ENCODE results near the gene PLA2G4B. TPM values are rescaled to one million over a fixed set of nuclear protein-coding genes. Genes with fewer than 3 reads are reported as not detected.

PLA2G4B gene
- total RNA-seq, 1 donor from 2014 or later, result 1.8 TPM

DNA sequence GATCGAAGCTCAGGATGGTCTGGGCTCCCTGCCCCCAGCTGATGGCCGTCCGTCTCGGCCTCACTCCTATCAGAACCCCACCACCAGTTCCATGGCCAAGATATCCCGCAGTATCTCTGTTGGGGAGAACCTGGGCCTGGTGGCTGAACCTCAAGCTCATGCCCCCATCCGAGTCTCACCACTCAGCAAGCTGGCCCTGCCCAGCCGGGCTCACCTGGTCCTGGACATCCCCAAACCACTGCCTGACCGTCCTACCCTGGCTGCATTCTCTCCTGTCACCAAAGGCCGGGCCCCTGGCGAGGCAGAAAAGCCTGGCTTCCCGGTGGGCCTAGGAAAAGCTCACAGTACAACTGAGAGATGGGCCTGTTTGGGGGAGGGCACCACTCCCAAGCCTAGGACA lies 15.1 kb upstream of the PLA2G4B start:
- Histone ChIP-seq H3K4me1 (ENCODE audit: insufficient read depth, low read length) (peaks cover 8% of the 10 kb centered on the region), H3K9me3 (ENCODE audit: insufficient read depth, low read depth, low read length) (no peaks in the 10 kb centered on the region), H2AFZ (ENCODE audit: low read depth, low read length) (no peak overlapping the region), H3K27me3 (ENCODE audit: insufficient read depth, low read length) (no peaks in the 10 kb centered on the region), H3K79me2 (ENCODE audit: insufficient read depth, low read length) (no peaks in the 10 kb centered on the region), H3K4me3 (ENCODE audit: insufficient read depth, low read depth, low read length) (no peak overlapping the region), H3K4me2 (ENCODE audit: low read length) (no peak overlapping the region), H3K9ac (ENCODE audit: low read length) (no peak overlapping the region), H3K36me3 (ENCODE audit: insufficient read depth, low read length) (peaks cover 17% of the 10 kb centered on the region), H3K27ac (ENCODE audit: low read depth, low read length) (no peak overlapping the region), H4K20me1 (ENCODE audit: insufficient read depth, low read length) (no peaks in the 10 kb centered on the region)
- Mint-ChIP-seq H3K4me1 (ENCODE audit: low read depth, unreplicated experiment) (peaks cover 3% of the 10 kb centered on the region), H3K9me3 (ENCODE audit: unreplicated experiment) (no peaks in the 10 kb centered on the region), H3K4me3 (ENCODE audit: unreplicated experiment) (no peak overlapping the region), H3K27me3 (ENCODE audit: low read depth, unreplicated experiment) (no peaks in the 10 kb centered on the region), H3K36me3 (ENCODE audit: low read depth, unreplicated experiment) (peaks cover 19% of the 10 kb centered on the region), H3K27ac (ENCODE audit: unreplicated experiment) (no peak overlapping the region)
- DNase-seq (ENCODE audit: low read depth) (no peak), FAIRE-seq (no peak)
- TF ChIP-seq, protein P1, sequence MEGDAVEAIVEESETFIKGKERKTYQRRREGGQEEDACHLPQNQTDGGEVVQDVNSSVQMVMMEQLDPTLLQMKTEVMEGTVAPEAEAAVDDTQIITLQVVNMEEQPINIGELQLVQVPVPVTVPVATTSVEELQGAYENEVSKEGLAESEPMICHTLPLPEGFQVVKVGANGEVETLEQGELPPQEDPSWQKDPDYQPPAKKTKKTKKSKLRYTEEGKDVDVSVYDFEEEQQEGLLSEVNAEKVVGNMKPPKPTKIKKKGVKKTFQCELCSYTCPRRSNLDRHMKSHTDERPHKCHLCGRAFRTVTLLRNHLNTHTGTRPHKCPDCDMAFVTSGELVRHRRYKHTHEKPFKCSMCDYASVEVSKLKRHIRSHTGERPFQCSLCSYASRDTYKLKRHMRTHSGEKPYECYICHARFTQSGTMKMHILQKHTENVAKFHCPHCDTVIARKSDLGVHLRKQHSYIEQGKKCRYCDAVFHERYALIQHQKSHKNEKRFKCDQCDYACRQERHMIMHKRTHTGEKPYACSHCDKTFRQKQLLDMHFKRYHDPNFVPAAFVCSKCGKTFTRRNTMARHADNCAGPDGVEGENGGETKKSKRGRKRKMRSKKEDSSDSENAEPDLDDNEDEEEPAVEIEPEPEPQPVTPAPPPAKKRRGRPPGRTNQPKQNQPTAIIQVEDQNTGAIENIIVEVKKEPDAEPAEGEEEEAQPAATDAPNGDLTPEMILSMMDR (IDR thresholded peaks at IDR 0.05; ENCODE audit: insufficient read depth, low read depth, low read length), result no peak
- TF ChIP-seq EZH2 (IDR thresholded peaks at IDR 0.05; ENCODE audit: insufficient read depth, low read length), result no peak

DNA sequence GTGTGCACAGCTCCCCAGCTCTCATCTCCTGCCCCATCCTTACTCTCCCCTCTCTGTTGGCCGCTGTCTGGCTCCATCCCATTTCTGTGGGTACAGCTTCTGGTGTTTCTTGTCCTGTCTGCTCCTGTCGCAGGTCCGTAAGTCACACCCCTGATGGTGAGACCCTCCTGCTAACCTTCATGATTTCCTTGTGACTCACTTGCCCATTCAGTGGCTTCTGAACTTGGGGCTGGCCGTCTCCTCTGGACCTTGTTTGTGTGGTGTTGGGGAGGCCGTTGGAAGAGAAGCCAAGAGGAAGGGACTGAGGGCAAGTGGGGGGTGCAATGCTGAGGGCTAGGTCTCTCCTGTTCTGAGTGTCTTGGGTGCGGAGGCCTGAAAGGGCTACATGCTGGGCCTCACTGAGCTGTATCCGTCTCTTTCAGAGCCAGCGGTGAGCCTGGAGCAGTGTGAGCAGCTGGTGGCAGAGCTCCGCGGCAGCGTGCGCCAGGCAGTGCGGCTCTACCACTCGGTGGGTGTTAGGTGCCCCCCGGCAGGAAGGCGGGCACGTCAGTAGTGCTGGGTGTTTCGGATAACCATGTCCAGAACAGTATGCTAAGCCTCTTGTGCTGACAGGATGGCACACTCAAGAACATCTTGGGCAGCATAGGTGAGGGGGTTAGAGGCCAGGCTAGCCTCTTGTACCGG lies 14.4 kb upstream of the PLA2G4B start:
- Mint-ChIP-seq H3K4me1 (ENCODE audit: low read depth, unreplicated experiment) (peaks cover 5% of the 10 kb centered on the region), H3K27me3 (ENCODE audit: low read depth, unreplicated experiment) (no peaks in the 10 kb centered on the region), H3K9me3 (ENCODE audit: unreplicated experiment) (no peaks in the 10 kb centered on the region), H3K4me3 (ENCODE audit: unreplicated experiment) (no peak overlapping the region), H3K27ac (ENCODE audit: unreplicated experiment) (no peak overlapping the region), H3K36me3 (ENCODE audit: low read depth, unreplicated experiment) (peaks cover 18% of the 10 kb centered on the region)
- Histone ChIP-seq H4K20me1 (ENCODE audit: insufficient read depth, low read length) (no peaks in the 10 kb centered on the region), H3K27ac (ENCODE audit: low read depth, low read length) (no peak overlapping the region), H2AFZ (ENCODE audit: low read depth, low read length) (no peak overlapping the region), H3K4me1 (ENCODE audit: insufficient read depth, low read length) (peaks cover 14% of the 10 kb centered on the region), H3K9ac (ENCODE audit: low read length) (no peak overlapping the region), H3K9me3 (ENCODE audit: insufficient read depth, low read depth, low read length) (no peaks in the 10 kb centered on the region), H3K79me2 (ENCODE audit: insufficient read depth, low read length) (no peaks in the 10 kb centered on the region), H3K4me3 (ENCODE audit: insufficient read depth, low read depth, low read length) (no peak overlapping the region), H3K27me3 (ENCODE audit: insufficient read depth, low read length) (no peaks in the 10 kb centered on the region), H3K4me2 (ENCODE audit: low read length) (no peak overlapping the region), H3K36me3 (ENCODE audit: insufficient read depth, low read length) (peaks cover 15% of the 10 kb centered on the region)
- FAIRE-seq (no peak), DNase-seq (ENCODE audit: low read depth) (no peak)
- no peak for TF ChIP-seq EZH2 (IDR thresholded peaks at IDR 0.05; ENCODE audit: insufficient read depth, low read length)
- TF ChIP-seq, protein P1 (IDR thresholded peaks at IDR 0.05; ENCODE audit: insufficient read depth, low read depth, low read length), result no peak

DNA sequence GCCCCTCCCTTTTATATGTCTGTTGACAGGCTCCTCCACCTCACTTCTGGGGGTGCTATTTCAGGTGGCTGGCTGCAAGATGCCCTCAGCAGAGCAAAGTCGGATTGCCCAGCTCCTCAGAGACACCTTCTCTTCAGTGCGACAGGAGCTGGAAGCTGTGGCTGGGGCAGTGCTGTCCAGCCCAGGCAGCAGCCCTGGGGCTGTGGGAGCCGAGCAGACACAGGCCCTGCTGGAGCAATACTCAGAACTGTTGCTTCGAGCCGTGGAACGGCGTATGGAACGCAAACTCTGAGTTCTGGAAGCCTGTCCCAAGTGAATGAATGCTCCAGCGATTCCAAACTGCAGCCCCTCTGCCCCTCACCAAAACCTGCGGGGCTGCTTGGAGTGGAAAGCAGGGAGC lies 13.5 kb upstream of the PLA2G4B start:
- H3K27ac ChIP-seq (ENCODE audit: low read depth, low read length), result no peak overlapping the region
- peaks cover 4% of the 10 kb centered on the region for H3K4me1 Mint-ChIP-seq (ENCODE audit: low read depth, unreplicated experiment)
- TF ChIP-seq, protein P1 (IDR thresholded peaks at IDR 0.05; ENCODE audit: insufficient read depth, low read depth, low read length), result no peak
- TF ChIP-seq EZH2 (IDR thresholded peaks at IDR 0.05; ENCODE audit: insufficient read depth, low read length), result no peak
- H3K9me3 Mint-ChIP-seq (ENCODE audit: unreplicated experiment), result no peaks in the 10 kb centered on the region
- no peak overlapping the region for H3K27ac Mint-ChIP-seq (ENCODE audit: unreplicated experiment)
- H3K9ac ChIP-seq (ENCODE audit: low read length), result no peak overlapping the region
- no peak overlapping the region for H3K4me2 ChIP-seq (ENCODE audit: low read length)
- H3K9me3 ChIP-seq (ENCODE audit: insufficient read depth, low read depth, low read length), result no peaks in the 10 kb centered on the region
- peaks cover 14% of the 10 kb centered on the region for H3K36me3 ChIP-seq (ENCODE audit: insufficient read depth, low read length)
- H3K4me3 Mint-ChIP-seq (ENCODE audit: unreplicated experiment), result no peak overlapping the region
- no peak for FAIRE-seq
- no peaks in the 10 kb centered on the region for H3K27me3 Mint-ChIP-seq (ENCODE audit: low read depth, unreplicated experiment)
- peaks cover 6% of the 10 kb centered on the region for H3K79me2 ChIP-seq (ENCODE audit: insufficient read depth, low read length)
- H3K4me1 ChIP-seq (ENCODE audit: insufficient read depth, low read length), result peaks cover 14% of the 10 kb centered on the region
- H3K27me3 ChIP-seq (ENCODE audit: insufficient read depth, low read length), result no peaks in the 10 kb centered on the region
- peaks cover 5% of the 10 kb centered on the region for H4K20me1 ChIP-seq (ENCODE audit: insufficient read depth, low read length)
- DNase-seq (ENCODE audit: low read depth), result no peak
- no peak overlapping the region for H2AFZ ChIP-seq (ENCODE audit: low read depth, low read length)
- H3K36me3 Mint-ChIP-seq (ENCODE audit: low read depth, unreplicated experiment), result peaks cover 13% of the 10 kb centered on the region
- no peak overlapping the region for H3K4me3 ChIP-seq (ENCODE audit: insufficient read depth, low read depth, low read length)

All from astrocyte (in vitro differentiated cells and primary cell).